Ovary (tissue), 9 donors: ENCODE data around the gene SFTPD. TPM values are rescaled to one million over a fixed set of nuclear protein-coding genes. Genes with fewer than 3 reads are reported as not detected.
"Not testable (repeated sequence)": the region's sequence is repeated elsewhere in the genome, so short reads cannot be mapped to it uniquely, and the experiment has no call there.

Experiments used
- DNase-seq, 5 donors: peaks; one replicate each; pipeline ENCODE4 v3.0.0-alpha.2; 2019 to 2020
- H3K27ac ChIP-seq, 2 donors: fragments of 200-600 bp; one replicate each; pipeline versions ENCODE4 v1.5.1 to v1.8.0; 2019 to 2022
- H3K27me3 ChIP-seq: fragments of 200-600 bp; one replicate; pipeline ENCODE4 v1.8.0; 2022
- H3K36me3 ChIP-seq: fragments of 200-600 bp; sonication (generic); one replicate; pipeline ENCODE4 v1.5.1; 2019
- H3K4me1 ChIP-seq: one replicate; pipeline ENCODE4 v1.8.1; 2013; ENCODE audit warnings: mild to moderate bottlenecking, moderate library complexity; ENCODE audit not compliant: insufficient read depth
- H3K4me3 ChIP-seq: fragments of 200-600 bp; sonication (generic); one replicate; pipeline ENCODE4 v1.5.1; 2017
- H3K9me3 ChIP-seq, 2 donors: fragments of 200-600 bp in 1 of 2; sonication (generic) in 1 of 2; one replicate each; pipeline versions ENCODE4 v1.5.1 to v1.8.1; 2013 to 2019; ENCODE audit warnings: mild to moderate bottlenecking in 1 of 2, moderate library complexity in 1 of 2
- EP300 ChIP-seq: sonication (generic); formaldehyde crosslinking; IDR thresholded peaks from one replicate; pipeline ENCODE4 v1.6.1; 2017; ENCODE audit warnings: antibody characterized with exemption
- POLR2A ChIP-seq: fragments of 450-650 bp; IDR thresholded peaks from one replicate; pipeline ENCODE4 v1.6.1; 2017; ENCODE audit warnings: antibody characterized with exemption, mild to moderate bottlenecking, moderate library complexity
- WGBS, 3 donors: extraction: QIAGEN DNeasy Blood & Tissue Kit in 1 of 3; methylation state at CpG; one replicate each; pipeline versions ENCODE4 v1.1.5 to v1.1.7; 2013 to 2017; 5-methylcytosine and 5-hydroxymethylcytosine counted together
- intact Hi-C, 4 donors: fragments of 100-400 bp; cut with DNase I; formaldehyde crosslinking; loops; one replicate each; pipeline versions ENCODE4 v1.11.0 to v1.15.1; 2022 to 2023
- polyA plus RNA-seq, 2 donors: library from polyadenylated mRNA; stranded (reverse); fragments of 200-250 nt in 1 of 2; fragments of 350-450 nt in 1 of 2; fragmentation: Illumina TruSeq in 1 of 2; extraction: RNeasy Lipid Tissue Mini Kit (QIAGEN cat#74804) in 1 of 2; gene quantifications; one replicate each; pipeline ENCODE4 v1.2.3, GENCODE V29; 2013 to 2014
- total RNA-seq, 7 donors: library from RNA; depleted of rRNA in 2 of 7; stranded (reverse); fragments of >200 nt in 2 of 7; fragmentation: NEBNext Ultra II Directional in 3 of 7; extraction: Animal tissue kit (Norgen Biotek cat#: 25700) in 3 of 7; gene quantifications; one replicate each; pipeline versions ENCODE4 v1.1.0 to v1.2.4, GENCODE V29; 2016 to 2023
- TF ChIP-seq, protein P1 (sequence below), 3 donors: fragments of 450-650 bp in 2 of 3; fragments of 200-600 bp in 1 of 3; IDR thresholded peaks; one replicate each; pipeline versions ENCODE4 v1.5.1 to v1.8.0; 2016 to 2022; ENCODE audit warnings: antibody characterized with exemption in 3 of 3, mild to moderate bottlenecking in 1 of 3
- donor health status: DM: no; HTN: no; CAD: no; lungs with moderate emphysema.
- donor health status: DM: no; HTN: no; CAD: no.
- donor health status: Bipolar disorder and iron deficiency.
- donor health status: DM: yes; HTN: yes; CAD: no.
- donor health status: DM: no; HTN: no; CAD: no.
- donor health status: DM: yes; HTN: yes; CAD: no.

Gene SFTPD
- total and polyA plus RNA-seq, 9 donors, result 0.15 to 2.2 (median 0.30) TPM; not detected in 2

GRCh38 chr10:79925614-79926013 lies 23.3 kb downstream of the SFTPD start:
- Histone ChIP-seq H3K27ac (no peak overlapping the region), H3K27me3 (no peaks in the 10 kb centered on the region), H3K4me1 (no peaks in the 10 kb centered on the region), H3K4me3 (no peak overlapping the region), H3K9me3 (no peaks in the 10 kb centered on the region), H3K36me3 (no peaks in the 10 kb centered on the region)
- TF ChIP-seq POLR2A (no peak), EP300 (no peak)
- TF ChIP-seq, protein P1, sequence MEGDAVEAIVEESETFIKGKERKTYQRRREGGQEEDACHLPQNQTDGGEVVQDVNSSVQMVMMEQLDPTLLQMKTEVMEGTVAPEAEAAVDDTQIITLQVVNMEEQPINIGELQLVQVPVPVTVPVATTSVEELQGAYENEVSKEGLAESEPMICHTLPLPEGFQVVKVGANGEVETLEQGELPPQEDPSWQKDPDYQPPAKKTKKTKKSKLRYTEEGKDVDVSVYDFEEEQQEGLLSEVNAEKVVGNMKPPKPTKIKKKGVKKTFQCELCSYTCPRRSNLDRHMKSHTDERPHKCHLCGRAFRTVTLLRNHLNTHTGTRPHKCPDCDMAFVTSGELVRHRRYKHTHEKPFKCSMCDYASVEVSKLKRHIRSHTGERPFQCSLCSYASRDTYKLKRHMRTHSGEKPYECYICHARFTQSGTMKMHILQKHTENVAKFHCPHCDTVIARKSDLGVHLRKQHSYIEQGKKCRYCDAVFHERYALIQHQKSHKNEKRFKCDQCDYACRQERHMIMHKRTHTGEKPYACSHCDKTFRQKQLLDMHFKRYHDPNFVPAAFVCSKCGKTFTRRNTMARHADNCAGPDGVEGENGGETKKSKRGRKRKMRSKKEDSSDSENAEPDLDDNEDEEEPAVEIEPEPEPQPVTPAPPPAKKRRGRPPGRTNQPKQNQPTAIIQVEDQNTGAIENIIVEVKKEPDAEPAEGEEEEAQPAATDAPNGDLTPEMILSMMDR (IDR thresholded peaks at IDR 0.05), result no peak
- DNase-seq, result no peak
- 24 to 33% (median 31%) methylated on average over 3 of the region's 3 CpGs for WGBS, 3 donors
- intact Hi-C loops, result no loop called here

- Histone ChIP-seq H3K4me1 (no peaks in the 10 kb centered on the region), H3K27me3 (no peaks in the 10 kb centered on the region), H3K4me3 (no peak overlapping the region), H3K9me3 (no peaks in the 10 kb centered on the region), H3K36me3 (no peaks in the 10 kb centered on the region), H3K27ac (no peak overlapping the region)
- no peak for DNase-seq
- 95 to 97% (median 96%) methylated on average over 8 of the region's 8 CpGs for WGBS, 3 donors
- TF ChIP-seq EP300, result no peak
- TF ChIP-seq, protein P1 (IDR thresholded peaks at IDR 0.05), result no peak
- no peak for TF ChIP-seq POLR2A
- intact Hi-C loops, result no loop called here
These were observed 25.2 kb downstream of the SFTPD start for GRCh38 chr10:79923669-79924068.

- H3K27ac ChIP-seq, result no peak overlapping the region
- intact Hi-C loops, result no loop called here
- no peaks in the 10 kb centered on the region for H3K4me1 ChIP-seq
- no peak overlapping the region for H3K4me3 ChIP-seq
- TF ChIP-seq EP300 (no peak), POLR2A (no peak)
- TF ChIP-seq, protein P1 (IDR thresholded peaks at IDR 0.05), result no peak
- H3K36me3 ChIP-seq, result no peaks in the 10 kb centered on the region
- H3K9me3 ChIP-seq, result no peaks in the 10 kb centered on the region
- WGBS, 3 donors, result 78 to 100% (median 82%) methylated on average over 3 of the region's 3 CpGs
- no peaks in the 10 kb centered on the region for H3K27me3 ChIP-seq
- DNase-seq, result no peak
These were observed 25.8 kb downstream of the SFTPD start for GRCh38 chr10:79923145-79923544.

- H3K4me3 ChIP-seq, H3K9me3 ChIP-seq, H3K27me3 ChIP-seq, H3K36me3 ChIP-seq, H3K4me1 ChIP-seq, DNase-seq, H3K27ac ChIP-seq, intact Hi-C loops: not testable (repeated sequence)
- WGBS, 3 donors, result 91 to 95% (median 94%) methylated on average over 6 of the region's 6 CpGs
These were observed 26.9 kb downstream of the SFTPD start for GRCh38 chr10:79922011-79922412.

- not testable (repeated sequence) for H3K27me3 ChIP-seq
These were observed 33.1 kb downstream of the SFTPD start for GRCh38 chr10:79915838-79916237.

DNA sequence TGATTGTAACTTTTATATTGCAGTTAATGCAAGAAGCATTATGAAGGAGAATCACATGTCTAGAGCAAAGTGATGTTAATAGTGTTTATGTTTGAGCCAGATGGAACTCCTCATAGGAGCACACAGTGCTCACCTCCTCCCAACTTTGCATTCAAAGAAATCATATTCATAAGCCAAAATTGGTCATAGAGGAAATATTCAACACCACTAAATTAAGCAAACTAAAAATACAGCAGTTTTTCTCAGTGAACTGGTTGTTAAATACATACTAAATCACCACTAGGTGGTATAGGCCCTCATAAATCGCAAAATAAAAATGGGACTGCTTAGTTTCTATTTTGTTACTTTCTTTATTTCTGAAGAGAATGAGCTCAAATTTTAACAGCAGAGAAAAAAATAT lies 34.4 kb downstream of the SFTPD start:
- intact Hi-C loops, result not testable (repeated sequence)
- WGBS, 3 donors, result 23 to 30% (median 24%) methylated on average over 1 of the region's 1 CpG

More at GRCh38 chr10:79915838-79916237, 33.1 kb downstream of the SFTPD start:
- intact Hi-C loops, H3K4me1 ChIP-seq, H3K27ac ChIP-seq, H3K9me3 ChIP-seq, H3K36me3 ChIP-seq, DNase-seq, H3K4me3 ChIP-seq: not testable (repeated sequence)
- 93 to 96% (median 95%) methylated on average over 2 of the region's 2 CpGs for WGBS, 3 donors

More for the DNA sequence above, 34.4 kb downstream of the SFTPD start:
- H3K36me3 ChIP-seq, DNase-seq, H3K4me3 ChIP-seq, H3K27me3 ChIP-seq, H3K27ac ChIP-seq, H3K4me1 ChIP-seq, H3K9me3 ChIP-seq: not testable (repeated sequence)
